Brain pericyte (primary cell): ENCODE measurements around the gene TOR1AIP1.
"Not testable (repeated sequence)": the region's sequence is repeated elsewhere in the genome, so short reads cannot be mapped to it uniquely, and the experiment has no call there.

Experiments used
- DNase-seq: peaks from one replicate; pipeline ENCODE4 v3.0.0-alpha.2; 2012; ENCODE audit warnings: low read depth, low spot score

The TOR1AIP1 gene

DNA sequence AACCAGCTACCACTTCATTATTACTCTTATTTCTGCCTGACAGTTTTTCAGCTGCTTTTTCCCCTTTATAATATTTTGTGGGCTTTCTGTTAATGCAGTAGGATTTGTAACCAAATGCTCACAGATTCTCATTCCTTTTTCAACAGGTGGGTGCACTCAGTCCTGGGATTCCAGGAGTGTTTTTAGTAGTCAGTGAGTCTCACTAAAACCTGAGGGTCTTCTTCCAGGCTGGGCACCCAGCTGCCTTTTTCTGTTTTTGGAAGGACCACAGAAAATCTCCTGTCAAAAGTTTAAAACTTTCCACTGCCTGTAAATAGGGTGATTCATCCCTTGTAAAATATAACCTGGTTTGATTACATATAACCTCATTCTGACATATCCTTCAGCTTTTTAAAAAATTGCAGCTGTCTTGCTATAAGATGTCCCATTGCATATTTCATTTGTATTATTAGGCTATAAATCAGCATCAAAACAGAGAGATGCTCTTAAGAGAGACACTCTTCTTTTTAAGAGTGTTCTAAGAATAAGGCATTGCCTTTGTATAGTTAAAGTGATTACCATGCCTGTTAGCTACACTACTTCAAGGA, 55.7 kb downstream of the TOR1AIP1 start:
- no peak for DNase-seq

DNA sequence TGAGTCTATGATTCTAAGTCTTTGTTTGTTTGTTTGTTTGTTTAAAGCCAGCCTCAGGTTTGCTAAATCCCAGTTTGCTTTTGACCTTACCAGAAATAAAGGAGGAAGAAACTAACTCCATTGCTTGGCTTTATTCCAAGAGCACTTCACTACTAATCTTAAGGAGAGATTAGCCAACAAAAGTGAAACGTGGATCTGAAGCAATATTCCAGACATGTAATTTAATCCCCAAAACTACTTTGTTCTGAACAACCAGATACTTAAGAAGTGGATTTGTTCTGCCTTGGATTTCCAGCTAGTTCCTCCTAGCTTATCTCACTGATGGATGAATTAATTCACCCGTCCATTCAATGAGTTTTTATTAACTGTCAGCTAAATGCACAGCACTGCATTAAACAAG, 56.7 kb downstream of the TOR1AIP1 start:
- DNase-seq: no peak

DNA sequence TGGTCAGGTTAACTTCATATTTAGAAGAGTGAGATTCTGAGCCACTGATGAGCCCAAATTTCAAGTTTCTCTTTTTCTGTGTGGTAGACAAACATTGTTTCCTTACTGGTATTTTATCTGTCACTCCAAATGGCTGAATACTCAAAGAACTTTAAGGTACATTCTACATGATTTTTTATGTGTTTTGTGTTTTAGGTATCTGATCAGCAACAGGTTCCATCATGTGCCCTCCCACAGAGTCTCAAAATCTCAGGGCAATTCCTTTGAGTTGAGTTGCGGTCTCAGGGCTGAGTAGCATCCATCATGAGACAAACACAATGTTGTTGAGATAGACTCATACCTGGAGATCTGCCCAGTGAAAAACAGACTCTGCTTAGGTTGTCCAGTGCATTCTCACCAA, 57.9 kb downstream of the TOR1AIP1 start:
- DNase-seq: no peak

DNA sequence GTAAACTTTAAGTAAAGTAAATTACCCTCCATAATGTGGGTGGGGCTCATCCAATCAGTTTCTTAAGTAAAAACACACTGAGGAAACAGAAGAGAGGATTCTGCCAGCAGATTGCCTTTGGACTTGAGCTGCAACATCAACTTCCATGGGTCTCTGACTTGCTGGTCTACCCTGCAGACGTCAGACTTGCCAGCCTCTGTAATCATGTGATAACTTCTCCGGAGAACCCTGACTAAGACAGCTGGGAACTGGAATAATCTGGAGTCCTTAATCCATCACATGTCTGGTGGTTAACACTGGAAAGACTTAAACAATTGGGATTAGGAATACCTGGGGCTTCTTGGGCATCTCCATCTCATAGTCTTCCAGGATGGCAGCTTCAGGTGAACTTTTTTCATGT, 59.4 kb downstream of the TOR1AIP1 start:
- DNase-seq: no peak

DNA sequence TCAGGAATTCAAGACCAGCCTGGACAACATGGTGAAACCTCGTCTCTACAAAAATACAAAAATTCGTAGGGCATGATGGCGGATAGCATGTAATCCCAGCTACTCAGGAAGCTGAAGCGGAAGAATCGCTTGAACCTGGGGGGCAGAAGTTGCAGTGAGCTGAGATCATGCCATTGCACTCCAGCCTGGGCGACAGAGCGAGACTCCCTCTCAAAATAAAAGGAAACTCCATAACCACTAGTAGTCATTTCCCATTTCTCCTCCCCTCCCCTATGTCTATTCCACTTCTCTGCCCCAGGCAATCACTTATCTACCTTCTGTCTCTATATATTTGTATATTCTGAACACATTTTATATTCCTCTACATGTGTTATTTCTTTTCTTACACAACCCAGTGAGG, 68.6 kb downstream of the TOR1AIP1 start:
- no peak for DNase-seq

DNA sequence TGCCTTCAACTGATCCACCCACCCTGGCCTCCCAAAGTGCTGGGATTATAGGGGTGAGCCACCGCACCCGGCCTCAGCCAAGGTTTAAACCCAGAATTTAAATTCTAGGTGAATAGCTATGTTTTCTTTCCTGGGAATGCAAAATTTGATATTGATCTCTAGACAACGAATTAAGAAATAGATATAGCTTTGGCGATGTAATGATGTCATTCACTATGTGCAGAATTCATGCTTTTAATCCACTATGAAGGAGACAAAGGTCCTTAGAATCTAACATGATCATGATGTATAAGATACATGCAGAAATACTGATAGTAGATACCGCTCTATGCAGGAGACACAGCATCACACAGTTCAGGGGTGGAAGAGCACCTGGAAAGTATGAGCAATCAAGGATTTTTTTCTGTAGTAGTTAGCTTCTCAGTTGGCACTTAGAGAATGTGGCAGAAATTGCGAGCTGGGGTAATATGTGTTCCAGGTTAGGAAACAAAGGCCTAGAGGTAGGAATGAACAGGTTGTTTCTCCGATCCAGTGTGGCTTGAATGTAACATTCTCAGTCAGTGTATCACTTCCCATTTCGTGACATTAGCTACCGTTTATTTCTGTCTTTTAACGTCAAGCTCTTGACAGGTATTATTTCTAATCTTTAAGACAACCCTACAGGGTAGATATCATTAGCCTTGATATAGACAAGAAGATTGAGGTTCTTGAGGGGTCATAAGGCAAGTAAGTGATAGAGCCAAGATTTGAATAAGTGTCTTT, 69.5 kb downstream of the TOR1AIP1 start:
- DNase-seq: no peak

DNA sequence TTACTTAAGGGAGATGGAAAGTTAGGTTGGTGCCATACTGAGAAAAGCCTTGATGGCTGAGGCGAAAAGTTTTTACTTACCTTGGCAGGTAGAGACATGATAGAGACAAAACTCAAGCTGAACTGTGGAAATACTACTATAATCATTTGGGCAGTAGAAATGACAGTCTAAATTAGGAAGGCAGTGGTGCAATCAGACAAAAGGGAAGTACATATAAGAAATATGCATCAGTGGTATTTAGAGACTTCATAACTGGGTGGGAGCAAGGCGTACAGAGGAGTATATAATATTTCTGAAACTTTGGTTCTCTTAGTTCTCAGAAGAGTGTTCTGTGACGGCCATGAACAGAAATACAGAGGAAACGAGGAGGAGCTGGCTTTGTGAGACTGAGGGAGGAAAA, 70.1 kb downstream of the TOR1AIP1 start:
- DNase-seq: no peak

DNA sequence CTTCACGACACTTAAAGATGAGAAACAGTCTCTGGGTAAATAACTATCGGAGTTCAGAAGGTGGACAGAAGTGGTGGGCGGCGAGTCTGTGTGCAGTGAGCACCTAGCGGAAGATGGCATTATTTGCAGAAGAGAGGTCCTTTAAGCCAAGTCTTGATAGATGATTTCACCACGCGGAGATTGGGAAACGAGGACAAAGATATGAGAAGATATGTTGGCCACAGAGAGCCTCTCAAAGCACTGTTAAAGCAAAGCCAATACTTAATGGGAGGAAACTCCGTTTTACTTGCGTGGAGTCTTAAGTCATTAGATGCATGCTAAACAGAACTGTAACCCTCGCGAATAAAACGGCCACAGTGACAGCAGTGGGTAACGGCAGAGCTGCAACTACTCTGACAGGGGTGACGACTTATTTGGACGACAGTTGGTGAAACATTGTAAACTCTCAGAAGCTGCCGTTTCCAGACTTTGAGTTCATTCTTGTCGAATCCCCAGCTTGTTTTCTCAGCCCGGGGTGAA, 71.9 kb downstream of the TOR1AIP1 start:
- DNase-seq: no peak

DNA sequence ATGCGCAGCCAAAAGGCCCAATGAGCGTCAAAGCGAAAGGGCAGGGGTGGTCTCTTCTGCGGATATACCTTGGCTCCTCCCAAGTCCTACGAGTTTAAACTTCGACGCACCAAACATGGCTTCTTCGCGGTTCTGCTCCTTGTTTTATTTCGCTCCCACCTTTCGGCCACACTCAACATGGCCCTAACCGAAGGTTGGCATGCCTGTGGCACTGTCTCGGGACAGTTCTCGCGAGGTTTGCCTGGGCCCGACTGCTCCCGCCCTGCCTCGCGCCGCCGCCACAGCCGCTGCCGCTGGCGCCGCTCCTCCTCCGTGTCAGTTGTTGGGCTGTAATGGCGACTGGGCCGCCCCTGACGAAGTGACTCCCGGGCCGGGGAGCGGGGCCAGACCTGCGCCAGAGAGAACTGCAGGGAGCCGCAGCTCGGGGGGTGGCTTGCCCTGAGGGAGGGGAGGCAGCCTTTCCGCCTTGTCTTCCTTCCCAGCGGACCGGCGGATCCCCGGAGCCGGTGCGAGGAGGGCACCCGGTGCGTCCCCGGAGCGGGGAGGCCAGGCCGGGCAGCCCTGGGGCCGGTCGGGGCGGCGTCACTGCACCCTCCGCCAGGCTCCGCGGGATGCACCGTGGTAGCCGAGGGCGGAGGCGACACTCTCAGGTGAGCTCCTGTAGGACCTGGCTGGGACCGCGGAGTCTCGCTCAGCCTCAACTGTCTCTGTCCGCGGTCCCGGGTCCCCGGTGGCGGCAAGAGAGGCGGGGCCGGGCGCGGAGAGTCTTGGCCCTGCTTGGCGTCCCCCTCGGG, 72.6 kb downstream of the TOR1AIP1 start, which contains the start of gene CEP350:
CEP350 (plus strand) TSS at position 318 of the 794 bp plus-strand sequence. CDS start 31,372 bp downstream, outside the sequence.
- DNase-seq: peak; percentile 98

DNA sequence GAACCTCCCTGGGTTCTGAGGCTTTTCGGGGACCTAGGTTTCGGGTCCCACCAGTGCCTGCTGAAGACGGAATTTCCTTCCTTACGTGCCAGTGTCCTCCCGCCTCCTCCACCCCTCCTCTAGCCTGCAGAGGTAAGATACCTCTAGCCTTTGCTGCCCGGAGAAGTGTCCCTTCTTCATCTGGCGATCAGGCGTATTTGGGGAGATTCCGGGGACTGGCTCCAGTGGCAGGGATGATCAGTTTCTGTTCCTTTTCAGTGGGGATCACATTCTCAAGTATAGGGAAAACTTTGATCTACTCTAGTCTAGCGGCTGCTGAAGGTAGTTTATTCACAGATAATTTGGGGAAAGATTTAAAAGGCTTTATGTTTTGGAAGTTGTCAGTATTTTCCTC, 73.2 kb downstream of the TOR1AIP1 start:
- no peak for DNase-seq

DNA sequence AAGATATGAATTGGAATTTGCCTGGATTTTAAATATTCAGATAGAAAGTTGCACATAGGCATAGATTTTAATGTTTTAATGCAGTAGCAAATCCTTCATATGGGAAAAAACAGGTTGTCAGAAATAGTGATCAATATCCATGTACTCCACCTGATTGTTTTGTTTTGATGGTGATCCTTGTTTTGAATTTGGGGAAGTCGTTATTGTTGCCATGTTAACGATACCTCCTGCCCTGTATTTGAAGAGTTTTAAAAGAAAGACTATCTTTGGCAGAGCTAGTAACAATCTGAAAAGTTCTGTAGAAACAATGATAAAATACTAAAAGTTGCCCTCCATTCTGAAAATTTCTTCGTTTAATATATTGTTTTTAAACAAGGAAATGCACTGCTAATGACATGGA, 73.6 kb downstream of the TOR1AIP1 start:
- no peak for DNase-seq

DNA sequence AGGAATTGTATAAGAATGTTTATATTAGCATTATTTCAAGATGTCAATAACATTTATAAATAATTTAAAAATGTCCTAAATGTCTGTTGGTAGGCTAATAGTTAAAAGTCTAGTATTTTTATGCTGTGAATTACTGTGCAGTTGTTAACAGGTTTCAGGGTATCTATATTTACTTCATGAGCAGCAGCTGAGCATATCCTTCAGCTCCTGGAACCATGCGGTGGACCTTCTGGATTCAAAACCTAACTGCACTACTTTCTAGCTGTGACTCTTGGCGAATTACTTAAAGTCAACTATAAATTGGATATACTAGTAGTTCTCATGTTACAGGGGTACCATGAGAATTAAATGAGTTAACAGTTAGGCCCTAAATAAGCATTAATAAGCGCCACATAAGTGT, 76.3 kb downstream of the TOR1AIP1 start:
- no peak for DNase-seq

DNA sequence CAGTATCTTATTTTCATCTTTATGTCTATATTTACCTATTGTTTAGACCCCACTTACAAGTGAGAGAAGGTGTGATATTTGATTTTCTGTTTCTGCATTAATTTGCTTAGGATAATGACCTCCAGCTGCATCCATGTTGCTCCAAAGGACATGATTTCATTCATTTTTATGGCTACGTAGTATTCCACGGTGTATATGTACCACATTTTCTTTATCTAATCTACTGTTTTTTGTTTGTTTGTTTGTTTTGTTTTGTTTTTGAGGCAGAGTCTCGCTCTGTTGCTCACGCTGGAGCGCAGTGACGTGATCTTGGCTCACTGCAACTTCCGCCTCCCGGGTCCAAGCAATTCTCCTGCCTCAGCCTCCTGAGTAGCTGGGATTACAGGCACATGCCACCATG, 80.1 kb downstream of the TOR1AIP1 start:
- DNase-seq: not testable (repeated sequence)

DNA sequence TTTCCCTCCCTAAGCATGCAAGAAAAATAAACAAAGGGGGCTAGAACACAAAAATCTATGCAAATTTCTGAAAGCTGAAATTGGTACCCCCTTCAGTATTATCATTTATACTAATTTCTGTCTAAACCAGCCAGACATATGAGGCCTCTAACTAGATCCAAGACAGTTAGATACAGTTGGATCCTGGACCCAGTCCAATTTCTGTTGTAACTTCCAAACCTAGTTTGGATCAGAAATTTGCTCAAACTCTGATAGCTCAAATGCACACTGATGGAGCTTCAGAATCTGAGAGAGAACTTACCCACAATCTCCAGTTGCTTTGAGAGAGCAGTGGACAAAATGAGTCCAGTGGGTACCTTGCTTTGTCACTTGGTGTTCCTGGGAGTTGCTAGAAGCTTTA, 84.5 kb downstream of the TOR1AIP1 start:
- DNase-seq: no peak

DNA sequence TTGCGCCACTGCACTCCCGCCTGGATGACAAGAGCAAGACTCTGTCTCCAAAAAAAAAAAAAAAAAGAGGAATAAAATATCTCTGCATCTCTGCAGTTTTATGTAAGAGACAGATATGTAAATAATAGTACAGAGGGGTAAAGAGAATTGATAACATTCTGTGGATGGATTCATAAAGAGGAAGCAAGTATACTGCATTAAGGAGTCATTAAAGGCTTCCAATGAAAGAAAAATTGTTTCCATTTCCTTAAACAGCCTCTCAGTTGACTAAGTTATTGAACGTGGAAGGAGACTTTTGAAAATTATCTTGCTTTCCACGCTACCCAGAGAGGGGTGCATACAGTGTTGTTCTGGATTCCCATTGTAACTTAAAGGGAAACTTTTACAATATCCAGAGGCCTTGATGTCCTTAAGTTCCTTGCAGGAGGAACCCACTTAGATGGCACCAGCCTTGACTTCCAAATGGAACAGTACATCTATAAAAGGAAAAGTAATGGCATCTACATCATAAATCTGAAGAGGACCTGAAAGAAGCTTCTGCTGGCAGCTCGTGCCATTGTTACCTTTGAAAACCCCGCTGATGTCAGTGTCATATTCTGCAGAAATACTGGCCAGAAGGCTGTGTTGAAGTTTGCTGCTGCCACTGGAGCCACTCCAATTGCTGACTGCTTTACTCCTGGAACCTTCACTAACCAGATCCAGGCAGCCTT, 86.4 kb downstream of the TOR1AIP1 start:
- DNase-seq: no peak

DNA sequence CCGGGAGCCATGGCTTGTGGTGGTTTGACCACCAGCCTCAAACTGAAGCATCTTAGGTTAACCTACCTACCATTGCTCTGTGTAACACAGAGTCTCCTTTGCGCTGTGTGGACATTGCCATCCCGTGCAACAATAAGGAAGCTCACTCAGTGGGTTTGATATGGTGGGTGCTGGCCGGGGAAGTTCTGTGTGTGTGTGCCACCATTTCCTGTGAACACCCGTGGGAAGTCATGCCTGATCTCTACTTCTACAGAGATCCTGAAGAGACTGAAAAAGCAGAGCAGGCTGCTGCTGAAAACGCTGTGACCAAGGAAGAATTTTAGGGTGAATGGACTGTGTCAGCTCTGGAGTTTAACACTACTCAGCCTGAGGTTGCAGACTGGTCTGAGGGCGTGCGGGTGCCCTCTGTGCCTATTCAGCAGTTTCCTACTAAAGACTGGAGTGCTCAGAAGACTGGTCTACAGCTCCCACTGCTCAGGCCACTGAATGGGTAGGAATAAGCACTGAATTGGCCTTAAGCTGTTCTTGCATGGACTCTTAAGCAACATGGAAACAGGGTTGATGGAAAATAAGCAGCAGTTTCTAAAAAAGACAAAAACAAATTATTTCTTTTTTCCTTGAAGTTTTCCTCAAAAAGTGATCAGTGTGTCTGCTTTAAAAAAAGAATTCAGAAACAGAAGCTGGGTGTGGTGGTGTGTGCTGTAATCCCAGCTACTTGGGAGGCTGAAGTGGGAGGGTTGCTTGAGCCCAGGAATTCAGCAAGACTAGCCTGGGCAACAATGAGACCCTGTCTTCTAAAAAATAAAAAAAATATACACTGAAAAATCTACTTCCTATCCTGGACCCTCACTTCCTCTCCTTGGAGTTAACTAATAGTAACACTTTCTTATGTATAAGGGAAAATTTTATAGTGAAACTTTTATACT, 87.2 kb downstream of the TOR1AIP1 start:
- DNase-seq: no peak
